NCI-H146 (cell line): ENCODE data around the gene SAMD4A.

Experiments
- DNase-seq: peaks from one replicate; lab custom pipeline; 2025; lab: John Stamatoyannopoulos, UW

SAMD4A gene

DNA sequence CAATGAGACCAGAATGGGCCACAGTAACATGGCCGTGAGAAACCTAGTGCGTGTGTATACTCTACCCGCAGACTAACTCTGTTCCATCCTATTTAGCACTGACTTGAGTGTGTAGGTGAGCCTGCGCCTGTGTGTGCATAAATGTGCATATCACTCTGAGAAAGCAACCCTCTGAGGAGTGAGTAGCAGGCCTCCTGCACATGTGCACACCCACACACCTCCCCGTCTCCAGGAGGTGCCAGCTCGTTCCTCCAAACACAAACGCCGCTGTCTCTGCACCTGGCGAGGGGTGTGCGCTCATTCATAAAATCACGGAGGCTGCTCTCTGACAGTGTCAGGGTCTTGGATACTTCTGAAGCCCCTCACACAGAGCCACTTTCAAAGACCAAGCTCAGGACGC is 196.8 kb downstream of the SAMD4A start:
- DNase-seq, result no peak

GRCh38 chr14:54766276-54767138 is 199.6 kb downstream of the SAMD4A start:
- DNase-seq, result no peak

DNA sequence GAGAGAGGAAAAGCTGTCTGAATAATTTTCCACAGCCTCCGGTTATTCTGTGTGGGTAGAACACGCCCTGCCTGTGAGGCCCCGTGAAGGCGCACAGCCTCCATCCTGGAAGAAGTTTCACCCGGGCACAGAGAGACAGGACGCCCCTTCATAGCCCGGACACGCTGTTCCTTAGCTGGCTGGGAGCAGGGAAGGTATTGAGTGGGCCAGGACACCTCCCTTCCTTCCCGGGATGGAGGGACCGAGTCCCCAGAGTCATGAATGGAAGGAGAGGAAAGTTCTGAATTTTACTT is 200.2 kb downstream of the SAMD4A start:
- DNase-seq, result no peak

DNA sequence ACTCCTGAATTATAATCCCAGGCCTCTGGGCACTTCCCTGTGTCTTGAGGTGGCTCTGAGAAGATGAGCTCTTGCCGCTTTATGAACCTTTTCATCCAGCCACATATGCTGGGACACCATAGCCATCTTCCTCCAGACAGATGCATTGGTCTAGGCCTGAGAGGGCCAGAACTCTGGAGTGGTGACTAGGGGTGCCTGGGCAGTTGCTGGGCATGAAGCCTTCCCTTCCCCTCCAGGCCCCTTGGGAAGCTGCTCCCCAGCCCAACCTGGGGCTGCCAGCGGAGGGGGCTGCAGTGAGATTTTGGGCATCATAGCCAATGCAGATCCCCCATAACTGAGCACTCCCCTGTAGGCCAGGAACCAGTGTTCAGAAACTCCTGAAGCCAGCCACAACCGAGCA is 200.5 kb downstream of the SAMD4A start:
- no peak for DNase-seq

DNA sequence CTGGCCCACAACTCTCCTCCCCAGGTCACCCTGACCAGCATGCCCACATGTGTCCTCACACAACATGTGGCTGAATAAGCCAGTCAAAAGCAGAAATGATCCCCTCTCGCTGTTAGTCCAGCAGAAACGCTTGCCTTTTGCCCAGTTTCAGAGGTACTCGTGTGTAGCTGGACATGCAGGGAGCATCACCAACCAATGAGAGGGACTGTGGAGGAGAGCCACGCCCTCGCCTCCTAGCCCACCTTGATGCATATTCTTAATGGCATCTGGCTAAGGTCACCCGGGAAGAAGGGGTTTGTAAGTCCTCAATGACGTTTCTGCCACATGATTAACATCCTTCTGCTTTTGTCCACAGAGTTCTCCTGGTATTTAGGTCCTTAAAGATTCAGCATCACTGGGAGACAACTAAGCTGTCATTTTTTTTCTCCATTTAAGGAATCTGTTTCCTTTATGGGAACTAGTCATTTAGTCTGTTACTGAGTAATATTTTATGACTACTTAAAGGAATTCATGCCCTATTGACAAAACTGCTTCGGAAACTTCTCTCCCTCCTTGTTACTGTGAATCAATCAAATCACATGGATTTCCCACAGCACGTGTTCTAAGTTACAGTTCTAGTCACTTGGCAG is 201.7 kb downstream of the SAMD4A start:
- no peak for DNase-seq

DNA sequence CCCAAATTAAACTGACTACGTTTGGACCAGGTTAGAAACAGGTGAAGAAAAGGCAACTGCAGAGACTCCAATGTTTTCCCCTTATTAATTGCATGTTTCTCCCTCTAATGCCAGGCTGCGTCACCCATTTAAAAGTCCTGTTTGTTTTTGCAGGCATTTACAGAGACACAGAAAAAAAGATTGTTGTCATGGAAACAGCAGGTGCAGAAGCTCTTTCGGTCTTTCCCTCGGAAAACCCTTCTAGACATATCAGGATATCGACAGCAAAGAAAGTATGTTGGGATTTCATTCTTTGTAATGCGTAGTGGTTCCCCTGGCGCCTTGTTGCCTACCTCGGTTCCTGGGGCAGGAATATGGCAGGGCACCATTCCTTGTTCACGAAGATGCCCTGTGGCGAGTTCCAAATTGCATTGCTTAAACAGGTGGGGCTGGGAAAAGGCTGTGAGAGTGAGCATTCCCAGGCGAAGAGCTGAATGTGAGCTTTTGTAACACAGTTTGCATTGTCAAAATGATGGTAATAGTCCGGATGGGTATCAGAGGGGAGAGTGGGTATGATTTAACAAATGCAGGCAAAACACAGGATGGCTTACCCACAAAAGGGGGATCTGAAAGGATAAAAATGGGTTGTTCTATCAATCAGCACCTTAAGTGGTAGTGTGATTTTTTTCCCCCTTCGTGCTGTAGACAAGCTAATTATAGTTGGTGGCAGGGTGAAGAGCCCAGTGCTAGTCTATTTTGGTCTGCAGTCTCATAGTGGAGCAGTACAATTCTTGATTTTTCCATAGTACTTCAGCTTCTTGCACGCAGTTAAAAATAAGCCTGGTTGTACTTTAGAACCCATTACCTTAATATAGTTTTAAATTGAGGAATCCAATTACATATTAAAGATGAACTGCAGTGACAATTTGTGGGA is 203.3 kb downstream of the SAMD4A start:
- DNase-seq, result peak; percentile 79

- no peak for DNase-seq
These were observed 204.6 kb downstream of the SAMD4A start for GRCh38 chr14:54771411-54772027.

DNA sequence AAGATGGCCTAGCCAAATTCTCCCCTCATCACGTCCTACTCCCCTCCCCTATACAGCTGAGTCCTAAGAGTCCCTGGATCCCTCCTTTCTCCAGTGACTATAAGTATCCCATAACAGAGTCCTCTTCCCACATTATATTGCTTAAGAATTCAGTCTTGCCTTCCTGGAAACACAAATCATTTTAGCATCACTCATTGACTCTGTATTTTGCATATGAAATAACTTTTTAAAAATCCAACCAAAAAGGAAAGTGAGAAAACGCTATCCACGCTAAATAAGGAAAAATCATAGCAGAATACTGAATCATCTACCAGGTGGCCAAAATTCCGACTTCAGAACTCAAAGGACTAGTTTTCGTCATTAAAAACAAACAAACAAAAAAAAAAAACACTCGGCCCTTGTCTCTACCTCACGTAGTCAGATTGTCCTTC is 205.5 kb downstream of the SAMD4A start:
- no peak for DNase-seq

- DNase-seq, result peak; percentile 80
These were observed 206.5 kb downstream of the SAMD4A start for GRCh38 chr14:54773171-54774006.

GRCh38 chr14:54774824-54775223 is 207.9 kb downstream of the SAMD4A start:
- DNase-seq, result no peak

GRCh38 chr14:54775486-54776140 is 208.7 kb downstream of the SAMD4A start:
- no peak for DNase-seq

DNA sequence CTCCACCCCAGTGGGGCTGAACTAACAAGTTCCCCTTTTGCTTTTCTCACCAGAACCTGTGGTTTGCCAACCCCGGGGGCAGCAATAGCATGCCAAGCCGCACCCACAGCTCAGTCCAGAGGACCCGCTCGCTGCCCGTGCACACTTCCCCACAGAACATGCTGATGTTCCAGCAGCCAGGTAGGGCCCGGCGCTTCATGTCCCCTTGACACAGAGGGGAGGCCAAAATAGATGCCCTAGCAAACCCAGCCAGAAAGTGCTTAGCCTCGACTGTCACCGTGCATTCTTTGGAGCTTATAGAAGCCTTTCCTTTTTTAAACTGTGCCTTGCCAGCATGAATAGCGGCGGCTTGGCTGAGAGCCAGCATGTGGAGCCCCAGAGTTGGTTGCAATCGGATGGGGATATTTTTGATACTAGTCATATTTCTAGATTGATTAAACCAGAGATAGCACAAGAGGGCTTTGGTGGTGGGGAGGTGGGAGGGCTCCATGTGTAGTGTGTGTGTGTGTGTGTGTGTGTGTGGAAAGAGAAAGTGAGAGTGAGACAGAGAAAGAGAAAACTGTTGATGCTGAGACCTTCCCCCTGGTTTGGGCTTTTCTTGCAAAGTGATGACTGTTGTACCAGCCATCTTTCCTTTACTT is 209.6 kb downstream of the SAMD4A start:
- no peak for DNase-seq

DNA sequence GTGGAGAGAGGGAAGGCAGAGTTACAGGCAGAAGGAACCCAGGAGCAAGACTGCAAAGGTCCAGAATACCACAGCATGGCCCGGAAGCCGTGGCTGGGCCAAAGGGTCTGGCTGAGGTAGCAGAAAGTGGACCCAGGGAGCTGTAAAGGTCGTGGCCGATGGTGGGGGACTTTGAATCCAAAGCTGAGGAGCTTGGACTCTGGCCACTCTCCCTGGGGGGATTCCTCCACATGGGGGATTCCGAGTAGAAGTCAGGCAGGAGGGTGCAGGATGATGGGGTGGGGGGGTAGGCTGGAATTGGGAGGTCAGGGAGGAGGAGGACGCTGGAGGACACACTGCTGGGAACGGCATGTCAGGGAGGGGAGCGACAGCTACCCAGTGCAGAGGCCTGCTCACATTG is 210.5 kb downstream of the SAMD4A start:
- no peak for DNase-seq

- no peak for DNase-seq
These were observed 211.9 kb downstream of the SAMD4A start for GRCh38 chr14:54778618-54779345.

- DNase-seq, result no peak
These were observed 214.2 kb downstream of the SAMD4A start for GRCh38 chr14:54781080-54781479.

GRCh38 chr14:54781961-54782750 is 215.2 kb downstream of the SAMD4A start:
- no peak for DNase-seq

GRCh38 chr14:54782751-54783659 is 216.1 kb downstream of the SAMD4A start:
- peak; percentile 30 for DNase-seq

DNA sequence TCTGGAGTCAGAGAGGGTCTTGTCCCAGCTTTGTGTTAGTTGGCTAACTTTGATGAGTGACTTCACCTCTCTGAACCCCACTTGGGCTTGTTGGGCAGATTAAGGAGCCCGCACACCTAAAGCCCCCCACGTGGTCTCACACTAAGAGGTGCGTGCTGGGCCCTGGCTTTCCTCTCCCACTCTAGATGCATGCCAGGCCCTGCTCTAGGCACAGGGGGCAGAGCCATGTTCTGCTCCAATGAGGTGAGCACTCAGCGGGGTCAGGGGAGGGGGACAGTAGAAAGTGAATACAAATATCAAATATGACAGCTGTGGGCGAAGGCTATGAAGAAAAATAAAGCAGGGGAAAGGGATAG is 216.7 kb downstream of the SAMD4A start:
- no peak for DNase-seq
